Activated naive CD4-positive, alpha-beta T cell (primary cell): Measurements from ENCODE around the gene GHITM.

Source experiments
- DNase-seq, 4 experiments: peaks; one replicate each; lab custom pipeline; 2025; lab: John Stamatoyannopoulos, UW

Gene GHITM

GRCh38 chr10:84201244-84201606 is 61.9 kb downstream of the GHITM start:
- DNase-seq: no peak

DNA sequence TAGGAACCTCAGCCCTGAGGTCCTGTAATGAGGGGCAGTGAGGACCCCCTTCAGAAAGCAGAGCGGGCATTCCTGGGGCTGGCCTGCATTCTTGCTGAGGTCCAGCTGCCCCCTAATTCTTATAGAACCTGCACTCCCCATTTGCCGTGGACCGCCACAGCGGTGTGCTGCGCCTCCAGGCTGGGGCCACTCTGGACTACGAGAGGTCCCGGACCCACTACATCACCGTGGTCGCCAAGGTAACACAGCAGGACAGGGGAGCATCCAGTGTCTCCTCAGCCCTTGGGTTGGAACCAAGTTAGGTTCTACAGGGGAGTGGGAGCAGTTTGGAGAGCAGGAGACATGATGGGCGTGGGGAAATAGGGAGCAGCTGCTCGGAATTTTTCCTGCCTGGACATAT is 62.4 kb downstream of the GHITM start:
- no peak for DNase-seq

DNA sequence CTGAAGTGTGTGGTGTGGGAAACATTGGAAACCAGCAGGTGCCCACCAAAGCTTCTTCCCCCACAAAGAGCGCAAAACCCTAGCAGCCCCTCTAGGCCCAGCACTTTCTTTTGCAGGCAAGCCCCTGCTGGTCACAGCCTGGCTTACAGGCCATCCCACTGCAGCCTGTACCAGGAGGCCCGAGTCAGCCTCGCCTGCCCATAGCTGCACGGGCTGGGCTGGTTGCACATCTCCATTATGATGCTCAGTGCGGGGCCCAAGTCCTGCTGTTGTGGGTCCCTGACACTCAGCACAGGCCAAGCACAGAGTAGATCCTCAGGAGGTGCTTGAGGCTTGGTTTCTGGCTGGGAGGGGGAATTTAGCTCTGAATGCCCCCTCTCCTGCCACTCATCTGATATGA is 63.0 kb downstream of the GHITM start:
- no peak for DNase-seq
